ENCODE measurements around the gene HSP90AB1. TPM values are rescaled to one million over a fixed set of nuclear protein-coding genes. Genes with fewer than 3 reads are reported as not detected.

The HSP90AB1 gene
- total RNA-seq, 1 donor from 2014 or later, result 396 TPM

GRCh38 chr6:44232676-44233566 is 14.0 kb upstream of the HSP90AB1 start:
- DNase-seq (ENCODE audit: low read depth) (no peak), FAIRE-seq (no peak)
- Histone ChIP-seq H3K36me3 (ENCODE audit: control insufficient read depth, insufficient read depth, low read length) (no peaks in the 10 kb centered on the region), H3K27me3 (ENCODE audit: control insufficient read depth, insufficient read depth, low read length) (no peaks in the 10 kb centered on the region), H3K4me3 (ENCODE audit: low read depth, low read length) (no peak overlapping the region)
- TF ChIP-seq, protein P1, sequence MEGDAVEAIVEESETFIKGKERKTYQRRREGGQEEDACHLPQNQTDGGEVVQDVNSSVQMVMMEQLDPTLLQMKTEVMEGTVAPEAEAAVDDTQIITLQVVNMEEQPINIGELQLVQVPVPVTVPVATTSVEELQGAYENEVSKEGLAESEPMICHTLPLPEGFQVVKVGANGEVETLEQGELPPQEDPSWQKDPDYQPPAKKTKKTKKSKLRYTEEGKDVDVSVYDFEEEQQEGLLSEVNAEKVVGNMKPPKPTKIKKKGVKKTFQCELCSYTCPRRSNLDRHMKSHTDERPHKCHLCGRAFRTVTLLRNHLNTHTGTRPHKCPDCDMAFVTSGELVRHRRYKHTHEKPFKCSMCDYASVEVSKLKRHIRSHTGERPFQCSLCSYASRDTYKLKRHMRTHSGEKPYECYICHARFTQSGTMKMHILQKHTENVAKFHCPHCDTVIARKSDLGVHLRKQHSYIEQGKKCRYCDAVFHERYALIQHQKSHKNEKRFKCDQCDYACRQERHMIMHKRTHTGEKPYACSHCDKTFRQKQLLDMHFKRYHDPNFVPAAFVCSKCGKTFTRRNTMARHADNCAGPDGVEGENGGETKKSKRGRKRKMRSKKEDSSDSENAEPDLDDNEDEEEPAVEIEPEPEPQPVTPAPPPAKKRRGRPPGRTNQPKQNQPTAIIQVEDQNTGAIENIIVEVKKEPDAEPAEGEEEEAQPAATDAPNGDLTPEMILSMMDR (IDR thresholded peaks at IDR 0.05; ENCODE audit: insufficient read depth, low read length, severe bottlenecking), result no peak

DNA sequence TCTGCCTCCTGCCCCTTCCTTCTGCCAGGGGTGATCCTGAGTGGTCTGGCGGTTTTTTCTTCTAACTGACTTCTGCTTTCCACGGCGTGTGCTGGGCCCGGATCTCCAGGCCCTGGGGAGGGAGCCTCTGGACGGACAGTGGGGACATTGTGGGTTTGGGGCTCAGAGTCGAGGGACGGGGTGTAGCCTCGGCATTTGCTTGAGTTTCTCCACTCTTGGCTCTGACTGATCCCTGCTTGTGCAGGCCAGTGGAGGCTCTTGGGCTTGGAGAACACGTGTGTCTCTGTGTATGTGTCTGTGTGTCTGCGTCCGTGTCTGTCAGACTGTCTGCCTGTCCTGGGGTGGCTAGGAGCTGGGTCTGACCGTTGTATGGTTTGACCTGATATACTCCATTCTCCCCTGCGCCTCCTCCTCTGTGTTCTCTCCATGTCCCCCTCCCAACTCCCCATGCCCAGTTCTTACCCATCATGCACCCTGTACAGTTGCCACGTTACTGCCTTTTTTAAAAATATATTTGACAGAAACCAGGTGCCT is 13.3 kb upstream of the HSP90AB1 start:
- DNase-seq (ENCODE audit: low read depth), result no peak
- H3K4me3 ChIP-seq (ENCODE audit: low read depth, low read length), result no peak overlapping the region
- no peaks in the 10 kb centered on the region for H3K36me3 ChIP-seq (ENCODE audit: control insufficient read depth, insufficient read depth, low read length)
- TF ChIP-seq, protein P1 (IDR thresholded peaks at IDR 0.05; ENCODE audit: insufficient read depth, low read length, severe bottlenecking), result no peak
- H3K27me3 ChIP-seq (ENCODE audit: control insufficient read depth, insufficient read depth, low read length), result no peaks in the 10 kb centered on the region
- FAIRE-seq, result no peak

- TF ChIP-seq, protein P1 (IDR thresholded peaks at IDR 0.05; ENCODE audit: insufficient read depth, low read length, severe bottlenecking), result peak; percentile 73
- no peak for FAIRE-seq
Observed at GRCh38 chr6:44234101-44235025, 12.5 kb upstream of the HSP90AB1 start.

GRCh38 chr6:44235269-44235668 is 11.6 kb upstream of the HSP90AB1 start:
- no peaks in the 10 kb centered on the region for H3K27me3 ChIP-seq (ENCODE audit: control insufficient read depth, insufficient read depth, low read length)
- no peaks in the 10 kb centered on the region for H3K36me3 ChIP-seq (ENCODE audit: control insufficient read depth, insufficient read depth, low read length)
- FAIRE-seq, result no peak
- H3K4me3 ChIP-seq (ENCODE audit: low read depth, low read length), result no peak overlapping the region
- TF ChIP-seq, protein P1 (IDR thresholded peaks at IDR 0.05; ENCODE audit: insufficient read depth, low read length, severe bottlenecking), result no peak
- no peak for DNase-seq (ENCODE audit: low read depth)

More at GRCh38 chr6:44234101-44235025, 12.5 kb upstream of the HSP90AB1 start:
- no peak overlapping the region for H3K4me3 ChIP-seq (ENCODE audit: low read depth, low read length)
- peak; percentile 76 for DNase-seq (ENCODE audit: low read depth)
- H3K27me3 ChIP-seq (ENCODE audit: control insufficient read depth, insufficient read depth, low read length), result no peaks in the 10 kb centered on the region
- H3K36me3 ChIP-seq (ENCODE audit: control insufficient read depth, insufficient read depth, low read length), result no peaks in the 10 kb centered on the region

- Histone ChIP-seq H3K27me3 (ENCODE audit: control insufficient read depth, insufficient read depth, low read length) (no peaks in the 10 kb centered on the region), H3K4me3 (ENCODE audit: low read depth, low read length) (no peak overlapping the region), H3K36me3 (ENCODE audit: control insufficient read depth, insufficient read depth, low read length) (no peaks in the 10 kb centered on the region)
- no peak for DNase-seq (ENCODE audit: low read depth)
- TF ChIP-seq, protein P1 (IDR thresholded peaks at IDR 0.05; ENCODE audit: insufficient read depth, low read length, severe bottlenecking), result no peak
- FAIRE-seq, result no peak
Observed at GRCh38 chr6:44235891-44236516, 10.9 kb upstream of the HSP90AB1 start.

All from bronchial epithelial cell (primary cell).